Gastroesophageal sphincter (tissue), 4 donors: ENCODE measurements around the gene GRID2. TPM values are rescaled to one million over a fixed set of nuclear protein-coding genes. Genes with fewer than 3 reads are reported as not detected.
A peak's percentile ranks its signal among the peaks of the same experiment; 100 is the strongest.

Experiments
- ATAC-seq: fragments of 150-250 bp; one replicate; pipeline ENCODE4 v1.9.1; 2016; ENCODE audit warnings: mild to moderate bottlenecking, moderate library complexity
- H3K27ac ChIP-seq, 4 donors: fragments of 200-600 bp; sonication (generic) in 3 of 4; 1 replicate in 3 of 4; 2 replicates in 1 of 4; pipeline ENCODE4 v1.5.1; 2016 to 2019
- H3K27me3 ChIP-seq: fragments of 200-600 bp; sonication (generic); one replicate; pipeline ENCODE4 v1.5.1; 2019
- H3K36me3 ChIP-seq, 2 donors: fragments of 200-600 bp; sonication (generic); one replicate each; pipeline ENCODE4 v1.5.1; 2019; ENCODE audit warnings: control low read depth in 1 of 2
- H3K4me1 ChIP-seq, 3 donors: fragments of 200-600 bp; sonication (generic); 1 replicate in 2 of 3; 2 replicates in 1 of 3; pipeline ENCODE4 v1.5.1; 2016 to 2019; ENCODE audit warnings: control low read depth in 2 of 3
- H3K4me3 ChIP-seq, 2 donors: fragments of 200-600 bp; sonication (generic); one replicate each; pipeline ENCODE4 v1.5.1; 2019; ENCODE audit warnings: mild to moderate bottlenecking in 1 of 2, moderate library complexity in 1 of 2
- H3K9me3 ChIP-seq, 3 donors: fragments of 200-600 bp; sonication (generic); one replicate each; pipeline ENCODE4 v1.5.1; 2017 to 2019; ENCODE audit warnings: control low read depth in 2 of 3
- CTCF ChIP-seq, 4 experiments: fragments of 200-600 bp in 2 of 4; fragments of 450-650 bp in 2 of 4; sonication (generic) in 1 of 4; IDR thresholded peaks; one replicate each; pipeline ENCODE4 v1.5.1; 2017 to 2019; ENCODE audit warnings: antibody characterized with exemption in 4 of 4, mild to moderate bottlenecking in 2 of 4, moderate library complexity in 2 of 4
- EP300 ChIP-seq: sonication (generic); formaldehyde crosslinking; IDR thresholded peaks from one replicate; pipeline ENCODE4 v1.6.1; 2017; ENCODE audit warnings: antibody characterized with exemption, mild to moderate bottlenecking
- POLR2A ChIP-seq, 2 donors: fragments of 450-650 bp; IDR thresholded peaks; one replicate each; pipeline ENCODE4 v1.6.1; 2017; ENCODE audit warnings: antibody characterized with exemption in 2 of 2, mild to moderate bottlenecking in 2 of 2, moderate library complexity in 1 of 2
- POLR2AphosphoS5 ChIP-seq: sonication (generic); formaldehyde crosslinking; IDR thresholded peaks from one replicate; pipeline ENCODE4 v1.6.1; 2017; ENCODE audit warnings: antibody characterized with exemption
- WGBS, 2 donors: methylation state at CpG; one replicate each; pipeline ENCODE4 v1.1.5; 2018; ENCODE audit warnings: low coverage in 1 of 2; 5-methylcytosine and 5-hydroxymethylcytosine counted together
- total RNA-seq, 4 donors: library from RNA; depleted of rRNA; stranded (reverse); fragments of >200 nt; gene quantifications; one replicate each; pipeline ENCODE4 v1.1.0, GENCODE V29; 2016

Gene GRID2
- total RNA-seq, 4 donors from 2014 or later: 0.81 TPM; not detected in 3

- H3K27ac ChIP-seq: no peak overlapping the region
- H3K27me3 ChIP-seq: no peaks in the 10 kb centered on the region
- TF ChIP-seq POLR2AphosphoS5: no peak
- TF ChIP-seq CTCF (IDR thresholded peaks at IDR 0.05): no peak
- TF ChIP-seq POLR2A (IDR thresholded peaks at IDR 0.05): no peak
- TF ChIP-seq EP300: no peak
- H3K9me3 ChIP-seq: no peaks in the 10 kb centered on the region
- 61 to 64% methylated on average over 3 to 4 of the region's 4 CpGs for WGBS, 2 donors
- no peak for ATAC-seq
- H3K4me1 ChIP-seq: no peaks in the 10 kb centered on the region
- H3K4me3 ChIP-seq: no peak overlapping the region
- no peaks in the 10 kb centered on the region for H3K36me3 ChIP-seq
Measured at GRCh38 chr4:93802045-93802444, 1498.3 kb downstream of the GRID2 start.

GRCh38 chr4:93809773-93810172 lies 1506.0 kb downstream of the GRID2 start:
- Histone ChIP-seq H3K27ac (peak overlapping the region in 2 of 4 donors; percentile 18 to 23), H3K36me3 (no peaks in the 10 kb centered on the region), H3K4me1 (peaks cover 0 to 16% (median 2%) of the 10 kb centered on the region in 3 donors), H3K27me3 (no peaks in the 10 kb centered on the region), H3K9me3 (no peaks in the 10 kb centered on the region), H3K4me3 (no peak overlapping the region)
- TF ChIP-seq POLR2A (IDR thresholded peaks at IDR 0.05): no peak
- TF ChIP-seq EP300: no peak
- no peak for TF ChIP-seq CTCF (IDR thresholded peaks at IDR 0.05)
- peak; percentile 40 for TF ChIP-seq POLR2AphosphoS5
- ATAC-seq: no peak
- 35 to 42% methylated on average over 4 of the region's 4 CpGs for WGBS, 2 donors

GRCh38 chr4:93810340-93810992 lies 1506.7 kb downstream of the GRID2 start:
- WGBS, 2 donors: 30 to 34% methylated on average over 5 of the region's 5 CpGs
- H3K36me3 ChIP-seq: no peaks in the 10 kb centered on the region
- no peak for ATAC-seq

GRCh38 chr4:93813092-93813491 lies 1509.3 kb downstream of the GRID2 start:
- Histone ChIP-seq H3K9me3 (no peaks in the 10 kb centered on the region), H3K27me3 (peaks cover 8% of the 10 kb centered on the region), H3K4me3 (no peak overlapping the region), H3K4me1 (peaks cover 0 to 16% (median 2%) of the 10 kb centered on the region in 3 donors), H3K36me3 (no peaks in the 10 kb centered on the region), H3K27ac (no peak overlapping the region)
- 83 to 94% methylated on average over 2 of the region's 2 CpGs for WGBS, 2 donors
- no peak for ATAC-seq
- TF ChIP-seq EP300: no peak
- no peak for TF ChIP-seq POLR2AphosphoS5
- TF ChIP-seq CTCF (IDR thresholded peaks at IDR 0.05): no peak
- no peak for TF ChIP-seq POLR2A (IDR thresholded peaks at IDR 0.05)

More at GRCh38 chr4:93810340-93810992, 1506.7 kb downstream of the GRID2 start:
- Histone ChIP-seq H3K4me1 (peaks cover 0 to 16% (median 2%) of the 10 kb centered on the region in 3 donors), H3K9me3 (no peaks in the 10 kb centered on the region), H3K27ac (peak overlapping the region in 1 of 4 donors; percentile 18), H3K4me3 (no peak overlapping the region), H3K27me3 (no peaks in the 10 kb centered on the region)
- TF ChIP-seq POLR2AphosphoS5 (no peak), POLR2A (IDR thresholded peaks at IDR 0.05) (no peak), EP300 (no peak), CTCF (IDR thresholded peaks at IDR 0.05) (no peak)

- ATAC-seq: no peak
- no peak overlapping the region for H3K4me3 ChIP-seq
- no peaks in the 10 kb centered on the region for H3K9me3 ChIP-seq
- peaks cover 12% of the 10 kb centered on the region for H3K27me3 ChIP-seq
- H3K36me3 ChIP-seq: no peaks in the 10 kb centered on the region
- H3K27ac ChIP-seq: no peak overlapping the region
- TF ChIP-seq POLR2A (IDR thresholded peaks at IDR 0.05) (no peak), EP300 (no peak), CTCF (IDR thresholded peaks at IDR 0.05) (no peak), POLR2AphosphoS5 (no peak)
- WGBS, 2 donors: 82 to 85% methylated on average over 3 of the region's 3 CpGs
- peaks cover 0 to 16% (median 2%) of the 10 kb centered on the region in 3 donors for H3K4me1 ChIP-seq
Measured at GRCh38 chr4:93814141-93814540, 1510.4 kb downstream of the GRID2 start.
